C4-2B (cell line): ENCODE results near the gene TFEB.

Source experiments
- H3K27ac ChIP-seq: fragments of 450-650 bp; 2 replicates; pipeline ENCODE4 v1.5.1; 2017
- CTCF ChIP-seq: fragments of 450-650 bp; conservative IDR thresholded peaks from 2 replicates; pipeline ENCODE4 v1.5.1; 2017; ENCODE audit warnings: mild to moderate bottlenecking
- ZFX ChIP-seq: fragments of 450-650 bp; IDR thresholded peaks from 2 replicates; pipeline ENCODE4 v1.6.1; 2017

Gene TFEB

DNA sequence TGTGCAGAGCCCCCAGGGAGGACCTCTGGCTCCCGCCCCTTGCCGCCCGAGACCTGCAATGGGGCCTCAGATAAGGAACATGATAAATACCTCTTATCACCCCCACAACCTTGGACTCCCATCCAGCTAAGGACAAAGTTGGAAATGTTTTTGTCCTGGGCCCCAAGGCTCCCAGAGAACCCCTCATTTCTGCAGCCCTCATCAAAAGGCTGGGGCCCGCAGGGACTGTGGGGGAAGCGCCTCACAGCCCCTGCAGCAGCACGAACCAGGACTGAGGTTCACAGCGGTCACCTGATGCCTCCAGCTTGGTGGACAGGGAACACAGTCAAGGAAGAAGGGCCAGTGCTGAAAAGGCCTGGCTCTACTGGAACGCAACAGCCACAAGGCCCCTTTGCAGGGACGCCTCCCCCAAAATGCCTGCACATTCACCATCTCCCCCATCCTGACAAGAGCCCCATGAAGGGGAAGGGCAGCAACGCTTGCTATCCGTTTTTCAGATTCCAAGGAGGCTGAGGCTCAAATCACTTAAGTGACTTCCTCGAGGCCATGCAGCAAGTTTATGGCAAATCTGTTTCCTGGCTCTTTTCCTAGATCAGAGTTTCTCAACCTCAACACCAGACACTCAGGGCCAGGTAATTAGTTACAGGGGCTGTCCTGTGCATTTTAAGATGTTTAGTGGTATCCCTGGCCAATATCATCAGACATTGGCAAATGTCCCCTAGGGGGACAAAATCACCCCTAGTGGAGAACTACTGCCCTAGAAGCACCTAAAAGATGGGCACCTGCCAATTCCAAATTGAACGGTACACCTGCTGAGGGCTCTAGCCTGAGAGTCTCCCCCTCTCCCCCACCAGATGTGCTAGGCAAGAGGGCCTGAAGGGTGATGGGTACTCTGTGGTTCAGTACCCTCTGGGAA lies 10.6 kb downstream of the TFEB start:
- H3K27ac ChIP-seq = 0 out of 2 replicates have a peak overlapping the region, but pooled peaks have one; percentile 2
- TF ChIP-seq CTCF = no peak
- TF ChIP-seq ZFX = no peak

GRCh38 chr6:41724228-41724580 lies 11.2 kb downstream of the TFEB start:
- no peak overlapping the region for H3K27ac ChIP-seq
- TF ChIP-seq ZFX (no peak), CTCF (no peak)

DNA sequence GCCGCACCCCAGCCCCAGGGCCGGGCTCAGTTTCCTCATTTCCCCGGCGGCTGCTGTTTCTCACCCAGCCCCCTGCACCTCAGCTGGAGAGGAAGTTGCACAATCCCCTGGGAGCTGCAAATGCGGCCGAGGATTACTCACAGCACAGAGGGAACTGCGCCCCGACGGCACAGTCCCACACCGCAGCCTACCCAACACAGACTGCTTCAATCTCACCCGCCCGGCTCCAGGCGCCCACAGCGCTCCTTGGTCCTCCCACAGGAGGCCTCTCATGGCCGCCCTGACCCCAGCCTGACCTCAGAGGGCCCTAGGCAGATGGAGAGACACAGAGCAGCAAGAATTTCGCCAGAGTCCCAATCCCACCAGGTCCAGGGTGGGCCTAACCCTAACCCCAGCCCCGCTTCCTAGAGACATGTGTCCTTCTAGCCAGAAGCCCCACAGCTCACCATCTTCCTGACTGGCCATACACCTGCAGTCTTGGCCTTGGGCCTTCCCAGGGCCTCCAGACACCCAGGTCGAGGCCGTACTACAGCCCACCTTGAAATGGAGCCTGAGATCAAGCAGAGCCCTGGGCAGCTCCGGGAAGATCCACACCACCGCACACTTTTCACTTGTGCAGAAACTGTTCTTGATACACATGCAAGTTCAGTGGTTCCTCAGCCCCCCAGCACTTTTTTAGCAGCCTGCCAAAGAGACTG lies 11.7 kb downstream of the TFEB start:
- TF ChIP-seq CTCF (no peak), ZFX (no peak)
- H3K27ac ChIP-seq = no peak overlapping the region

GRCh38 chr6:41722969-41723529 lies 12.4 kb downstream of the TFEB start:
- no peak overlapping the region for H3K27ac ChIP-seq
- TF ChIP-seq CTCF (no peak), ZFX (no peak)

- TF ChIP-seq ZFX = no peak
- TF ChIP-seq CTCF = no peak
- no peak overlapping the region for H3K27ac ChIP-seq
Measured at GRCh38 chr6:41721414-41721813, 14.0 kb downstream of the TFEB start.

DNA sequence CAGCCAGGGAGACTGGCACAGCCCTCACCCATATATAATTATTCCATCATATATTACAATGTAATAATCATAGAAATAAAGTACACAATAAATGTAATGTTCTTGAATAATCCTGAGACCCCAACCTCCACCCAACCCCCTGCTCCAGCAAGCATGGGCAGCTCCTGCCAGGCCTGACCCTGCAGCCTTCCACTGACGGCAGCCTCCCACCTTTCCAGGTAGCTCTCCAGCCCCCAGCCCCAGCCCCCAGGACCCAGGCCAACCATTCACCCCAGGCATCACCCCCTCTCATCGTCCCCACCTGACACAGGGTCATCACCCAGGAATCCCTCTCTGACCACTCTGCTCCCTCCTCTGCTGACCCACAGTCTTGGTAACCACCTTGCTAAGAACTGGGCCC lies 14.6 kb downstream of the TFEB start:
- H3K27ac ChIP-seq = peak overlapping the region; percentile 64; the same call in 1 of the 2 replicates
- TF ChIP-seq ZFX (no peak), CTCF (no peak)

DNA sequence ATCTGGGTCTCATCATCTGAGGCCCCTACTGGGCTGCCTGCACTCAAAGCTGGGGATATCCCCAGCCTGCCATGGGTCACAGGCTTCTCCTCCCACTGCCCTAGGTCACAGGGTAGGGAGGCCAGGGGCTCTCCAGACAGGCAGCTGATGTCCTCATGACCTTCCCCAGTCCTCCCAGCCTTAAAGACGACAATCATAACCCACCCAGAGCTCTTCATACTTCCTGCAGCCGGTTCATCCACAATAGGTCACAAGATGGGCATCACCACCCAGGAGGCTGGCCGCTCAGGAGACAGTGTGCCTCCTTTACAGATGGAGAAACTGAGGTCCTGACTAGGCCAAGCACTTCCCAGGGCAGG lies 15.2 kb downstream of the TFEB start:
- H3K27ac ChIP-seq = peak overlapping the region; percentile 64
- no peak for TF ChIP-seq CTCF
